GM12878 (cell line): ENCODE results near the gene ARHGEF16. TPM values are rescaled to one million over a fixed set of nuclear protein-coding genes. Genes with fewer than 3 reads are reported as not detected.

Experiments
- ATAC-seq: fragments of 200-7000 bp; cut with Tn5 transposase; 3 replicates; pipeline ENCODE4 v1.9.1; 2020; ENCODE audit warnings: mild to moderate bottlenecking, moderate library complexity
- BruUV-seq: library from RNA; stranded (reverse); fragments of 400-500 nt; replicated peaks from 2 replicates; lab custom pipeline; 2021; lab: Mats Ljungman, UMichigan
- CTCF ChIA-PET: fragments of 300-600 bp; sonication (Branson Sonifier 250); formaldehyde crosslinking; extraction: SDS; loops from one replicate; lab custom pipeline; 2021; ENCODE audit warnings: inconsistent platforms; lab: Yijun Ruan, JAX
- POLR2A ChIA-PET: fragments of 350-600 bp; formaldehyde crosslinking; extraction: SDS; loops from one replicate; lab custom pipeline; 2021; ENCODE audit warnings: inconsistent platforms; lab: Charles Lee
- RAD21 ChIA-PET: fragments of 300-600 bp; sonication (Branson Sonifier 250); formaldehyde crosslinking; loops from one replicate; lab custom pipeline; 2023; ENCODE audit warnings: antibody characterized with exemption; ENCODE audit not compliant: unreplicated experiment; lab: Charles Lee
- SMC1A ChIA-PET: fragments of 300-600 bp; sonication (Branson Sonifier 250); formaldehyde crosslinking; loops from one replicate; lab custom pipeline; 2023; ENCODE audit not compliant: unreplicated experiment, uncharacterized antibody; lab: Charles Lee
- DNase-seq: peaks from one replicate; pipeline ENCODE4 v3.0.0-alpha.2; 2011; ENCODE audit warnings: low read depth, low spot score
- FAIRE-seq: peaks from 3 replicates; lab custom pipeline; 2011; peaks lifted over from hg19 to GRCh38; lab: Jason Lieb, UNC
- H2AFZ ChIP-seq: 2 replicates; pipeline ENCODE4 v1.6.0; 2011; ENCODE audit warnings: low read depth, low read length, control low read depth; ENCODE audit not compliant: control insufficient read depth
- H3K27ac ChIP-seq: 2 replicates; pipeline ENCODE4 v1.5.1; 2011; ENCODE audit warnings: control low read depth; ENCODE audit not compliant: control insufficient read depth, insufficient read depth
- H3K27me3 ChIP-seq, 2 experiments: replicated peaks in 1 of 2; 2 replicates each; pipeline versions ENCODE4 v1.6.0 to v1.6.1; 2011; ENCODE audit warnings: low read length in 1 of 2; ENCODE audit not compliant: control insufficient read depth in 2 of 2, insufficient read depth in 2 of 2
- H3K36me3 ChIP-seq, 2 experiments: 2 replicates each; pipeline ENCODE4 v1.5.1; 2011; ENCODE audit warnings: low read length in 1 of 2; ENCODE audit not compliant: control insufficient read depth in 2 of 2, insufficient read depth in 2 of 2
- H3K4me1 ChIP-seq: 2 replicates; pipeline ENCODE4 v1.6.1; 2011; ENCODE audit warnings: mild to moderate bottlenecking, low read length, moderate library complexity, mixed read lengths; ENCODE audit not compliant: control insufficient read depth, insufficient read depth
- H3K4me2 ChIP-seq: 2 replicates; pipeline ENCODE4 v1.6.0; 2011; ENCODE audit warnings: control low read depth; ENCODE audit not compliant: control insufficient read depth, insufficient read depth
- H3K4me3 ChIP-seq: fragments of 200-600 bp; sonication (generic); 2 replicates; pipeline ENCODE4 v1.5.1; 2016
- H3K79me2 ChIP-seq: 2 replicates; pipeline ENCODE4 v1.6.0; 2011; ENCODE audit warnings: low read length; ENCODE audit not compliant: control insufficient read depth, insufficient read depth
- H3K9ac ChIP-seq: 2 replicates; pipeline ENCODE4 v1.8.0; 2011; ENCODE audit warnings: low read length, control low read depth, mixed read lengths; ENCODE audit not compliant: control insufficient read depth, insufficient read depth
- H3K9me3 ChIP-seq: replicated peaks from 3 replicates; pipeline ENCODE4 v1.5.1; 2011; ENCODE audit warnings: mild to moderate bottlenecking, low read length; ENCODE audit not compliant: control insufficient read depth, insufficient read depth
- H4K20me1 ChIP-seq: 2 replicates; pipeline ENCODE4 v1.6.0; 2011; ENCODE audit not compliant: control insufficient read depth, insufficient read depth
- BCL11A ChIP-seq: IDR thresholded peaks from 2 replicates; pipeline ENCODE4 v1.6.1; 2011; ENCODE audit warnings: low read depth, low read length
- CBX3 ChIP-seq: fragments of 200-600 bp; sonication (generic); IDR thresholded peaks from 2 replicates; pipeline ENCODE4 v1.6.1; 2016; ENCODE audit warnings: low read depth, borderline replicate concordance
- CHD2 ChIP-seq: IDR thresholded peaks from 2 replicates; pipeline ENCODE4 v1.6.1; 2011; ENCODE audit warnings: low read depth, low read length, improper control_type of control experiment, borderline replicate concordance
- CREM ChIP-seq: IDR thresholded peaks from 2 replicates; pipeline ENCODE4 v1.6.1; 2014; ENCODE audit warnings: antibody characterized with exemption, low read depth
- FOS ChIP-seq: IDR thresholded peaks from 3 replicates; pipeline ENCODE4 v1.6.1; 2011; ENCODE audit warnings: borderline replicate concordance; ENCODE audit not compliant: insufficient read length; ENCODE audit errors: extremely low read depth
- FOXM1 ChIP-seq: IDR thresholded peaks from 2 replicates; pipeline ENCODE4 v1.6.1; 2012; ENCODE audit warnings: low read depth, mild to moderate bottlenecking, inconsistent platforms, low read length, moderate library complexity
- GATAD2B ChIP-seq: fragments of 450-650 bp; conservative IDR thresholded peaks from 2 replicates; pipeline ENCODE4 v1.6.1; 2017; ENCODE audit warnings: low read depth, mild to moderate bottlenecking, moderate library complexity
- HCFC1 ChIP-seq: fragments of 150-350 bp; IDR thresholded peaks from 2 replicates; pipeline ENCODE4 v1.6.1; 2014; ENCODE audit warnings: low read length
- HDGF ChIP-seq: fragments of 450-650 bp; IDR thresholded peaks from 2 replicates; pipeline ENCODE4 v1.6.1; 2016; ENCODE audit warnings: antibody characterized with exemption
- IKZF1 ChIP-seq: fragments of 450-650 bp; conservative IDR thresholded peaks from 2 replicates; pipeline ENCODE4 v1.6.1; 2017; ENCODE audit warnings: antibody characterized with exemption, mild to moderate bottlenecking
- KDM1A ChIP-seq: fragments of 200-600 bp; sonication (generic); IDR thresholded peaks from 2 replicates; pipeline ENCODE4 v1.6.1; 2016; ENCODE audit warnings: borderline replicate concordance
- POLR2A ChIP-seq: IDR thresholded peaks from 2 replicates; pipeline ENCODE4 v1.6.1; 2011; ENCODE audit warnings: low read depth, mild to moderate bottlenecking, low read length
- RB1 ChIP-seq: fragments of 450-650 bp; formaldehyde crosslinking; IDR thresholded peaks from 2 replicates; pipeline ENCODE4 v1.6.1; 2017; ENCODE audit warnings: mild to moderate bottlenecking, borderline replicate concordance
- RUNX3 ChIP-seq: IDR thresholded peaks from 2 replicates; pipeline ENCODE4 v1.6.1; 2012; ENCODE audit warnings: low read length, inconsistent platforms
- STAT1 ChIP-seq: fragments of 450-650 bp; conservative IDR thresholded peaks from 2 replicates; pipeline ENCODE4 v1.6.1; 2014; ENCODE audit warnings: antibody characterized with exemption, mild to moderate bottlenecking
- STAT3 ChIP-seq: IDR thresholded peaks from 2 replicates; pipeline ENCODE4 v1.6.1; 2011; ENCODE audit warnings: low read depth, low read length, improper control_type of control experiment
- WRNIP1 ChIP-seq: IDR thresholded peaks from 2 replicates; pipeline ENCODE4 v1.6.1; 2011; ENCODE audit warnings: low read depth, low read length, improper control_type of control experiment, borderline replicate concordance
- ZBTB4 ChIP-seq: fragments of 450-650 bp; formaldehyde crosslinking; IDR thresholded peaks from 2 replicates; pipeline ENCODE4 v1.4.0; 2022; ENCODE audit warnings: mild to moderate bottlenecking, moderate library complexity
- ZSCAN29 ChIP-seq: fragments of 450-650 bp; IDR thresholded peaks from 2 replicates; pipeline ENCODE4 v1.6.1; 2017; ENCODE audit warnings: mild to moderate bottlenecking, moderate library complexity
- WGBS: methylation state at CpG from one replicate; pipeline ENCODE4 v1.1.6; 2016; ENCODE audit warnings: low lambda C conversion rate; ENCODE audit not compliant: insufficient replicate concordance, insufficient coverage; ENCODE audit errors: missing lambda C conversion rate; 5-methylcytosine and 5-hydroxymethylcytosine counted together
- in situ Hi-C: fragments of 300-500 bp; cut with MboI; formaldehyde crosslinking; loops from 9 replicates; pipeline ENCODE4 v1.14.3; 2018; ENCODE audit warnings: mixed read lengths
- intact Hi-C: fragments of 100-400 bp; cut with micrococcal nuclease; formaldehyde crosslinking; loops from one replicate; pipeline ENCODE4 v1.14.2; 2022; ENCODE audit not compliant: unreplicated experiment
- polyA plus RNA-seq, 11 experiments: library from polyadenylated mRNA; depleted of rRNA in 4 of 11; unstranded in 6 of 11; stranded (reverse) in 5 of 11; fragments of >200 nt; fragmentation: Nextera tagmentation in 4 of 11; fragmentation: Illumina TruSeq in 1 of 11; extraction: Ambion mirVana in 4 of 11; extraction: Trizol in 1 of 11; gene quantifications; 1 replicate in 1 of 11; 2 replicates in 10 of 11; pipeline versions ENCODE4 v1.2.1 to v1.2.3, GENCODE V29; 2011 to 2016; ENCODE audit warnings: inconsistent platforms in 2 of 11, missing spikeins in 2 of 11, low read depth in 1 of 11
- total RNA-seq, 4 experiments: library from RNA; depleted of rRNA in 3 of 4; stranded (reverse); fragments of >200 nt in 3 of 4; fragmentation: Illumina TruSeq in 1 of 4; extraction: Trizol in 1 of 4; gene quantifications; 2 replicates each; pipeline versions ENCODE4 v1.2.1 to v1.2.3, GENCODE V29; 2013 to 2021
- TF ChIP-seq, protein P1 (sequence below): IDR thresholded peaks from 2 replicates; pipeline ENCODE4 v1.6.1; 2012; ENCODE audit warnings: low read length, inconsistent platforms

The ARHGEF16 gene
- total and polyA plus RNA-seq, 10 of the 15 experiments (the other 5 are each of a cell fraction or from before 2014, with no cell fraction given), result not detected

DNA sequence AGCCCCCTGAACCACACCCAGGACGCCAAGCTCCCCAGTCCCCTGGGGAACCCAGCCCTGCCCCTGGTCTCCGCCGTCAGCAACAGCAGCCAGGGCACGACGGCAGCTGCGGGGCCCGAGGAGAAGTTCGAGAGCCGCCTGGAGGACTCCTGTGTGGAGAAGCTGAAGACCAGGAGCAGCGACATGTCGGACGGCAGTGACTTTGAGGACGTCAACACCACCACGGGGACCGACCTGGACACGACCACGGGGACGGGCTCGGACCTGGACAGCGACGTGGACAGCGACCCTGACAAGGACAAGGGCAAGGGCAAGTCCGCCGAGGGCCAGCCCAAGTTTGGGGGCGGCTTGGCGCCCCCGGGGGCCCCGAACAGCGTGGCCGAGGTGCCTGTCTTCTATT lies 42.7 kb upstream of the ARHGEF16 start:
- H3K4me1 ChIP-seq, result no peaks in the 10 kb centered on the region
- intact Hi-C loops, result no loop called here
- POLR2A ChIA-PET, result no interaction called here
- no peak for DNase-seq
- no peaks in the 10 kb centered on the region for H4K20me1 ChIP-seq
- no peak overlapping the region for H3K4me3 ChIP-seq
- H3K9me3 ChIP-seq, result peaks cover 1% of the 10 kb centered on the region; the same call in 1 of the 3 replicates
- TF ChIP-seq IKZF1 (no peak), FOS (no peak), ZSCAN29 (no peak), ZBTB4 (no peak), GATAD2B (no peak), CREM (no peak), RB1 (no peak), HCFC1 (no peak), POLR2A (no peak), CHD2 (no peak), STAT3 (no peak), CBX3 (no peak), HDGF (no peak), KDM1A (no peak), FOXM1 (no peak), WRNIP1 (no peak), RUNX3 (no peak), STAT1 (no peak), BCL11A (no peak)
- TF ChIP-seq, protein P1, sequence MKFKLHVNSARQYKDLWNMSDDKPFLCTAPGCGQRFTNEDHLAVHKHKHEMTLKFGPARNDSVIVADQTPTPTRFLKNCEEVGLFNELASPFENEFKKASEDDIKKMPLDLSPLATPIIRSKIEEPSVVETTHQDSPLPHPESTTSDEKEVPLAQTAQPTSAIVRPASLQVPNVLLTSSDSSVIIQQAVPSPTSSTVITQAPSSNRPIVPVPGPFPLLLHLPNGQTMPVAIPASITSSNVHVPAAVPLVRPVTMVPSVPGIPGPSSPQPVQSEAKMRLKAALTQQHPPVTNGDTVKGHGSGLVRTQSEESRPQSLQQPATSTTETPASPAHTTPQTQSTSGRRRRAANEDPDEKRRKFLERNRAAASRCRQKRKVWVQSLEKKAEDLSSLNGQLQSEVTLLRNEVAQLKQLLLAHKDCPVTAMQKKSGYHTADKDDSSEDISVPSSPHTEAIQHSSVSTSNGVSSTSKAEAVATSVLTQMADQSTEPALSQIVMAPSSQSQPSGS, result no peak
- TF ChIP-seq, all 136 proteins: peak for 0
- no peaks in the 10 kb centered on the region for H3K79me2 ChIP-seq
- in situ Hi-C loops, result no loop called here
- WGBS, result 62% methylated on average over 25 of the region's 30 CpGs
- no peak overlapping the region for H3K9ac ChIP-seq
- ATAC-seq (no peak), FAIRE-seq (no peak)
- ChIA-PET RAD21 (no interaction called here), CTCF (no interaction called here), SMC1A (no interaction called here)
- no peak overlapping the region for H3K27ac ChIP-seq
- no peaks in the 10 kb centered on the region for H3K27me3 ChIP-seq
- BruUV-seq, result no TSS peak
- H2AFZ ChIP-seq, result no peak overlapping the region
- H3K4me2 ChIP-seq, result no peak overlapping the region
- H3K36me3 ChIP-seq, result no peaks in the 10 kb centered on the region
